SK-N-DZ (cell line): ENCODE data around the gene ACTL8.

Source experiments
- DNase-seq: peaks from one replicate; pipeline ENCODE4 v3.0.0-alpha.2; 2015; ENCODE audit warnings: low spot score

The ACTL8 gene

DNA sequence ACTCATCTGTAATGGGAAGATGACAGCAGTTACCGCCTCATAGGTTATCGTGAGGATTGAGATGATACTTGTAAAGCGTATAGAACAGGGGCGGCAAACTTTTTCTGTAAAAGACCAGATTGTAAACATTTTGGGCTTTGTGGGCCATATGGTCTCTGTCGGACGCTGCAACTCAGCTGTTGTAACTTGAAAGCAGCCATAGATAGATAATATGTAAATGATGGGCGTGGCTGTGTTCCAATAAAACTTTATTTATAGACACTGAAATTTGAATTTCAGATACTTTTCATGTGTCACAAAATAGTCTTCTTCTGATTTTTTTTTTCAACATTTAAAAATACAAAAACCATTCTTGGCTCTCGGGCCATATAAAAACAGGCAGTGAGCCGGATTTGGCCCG lies 15.8 kb downstream of the ACTL8 start:
- DNase-seq: no peak

DNA sequence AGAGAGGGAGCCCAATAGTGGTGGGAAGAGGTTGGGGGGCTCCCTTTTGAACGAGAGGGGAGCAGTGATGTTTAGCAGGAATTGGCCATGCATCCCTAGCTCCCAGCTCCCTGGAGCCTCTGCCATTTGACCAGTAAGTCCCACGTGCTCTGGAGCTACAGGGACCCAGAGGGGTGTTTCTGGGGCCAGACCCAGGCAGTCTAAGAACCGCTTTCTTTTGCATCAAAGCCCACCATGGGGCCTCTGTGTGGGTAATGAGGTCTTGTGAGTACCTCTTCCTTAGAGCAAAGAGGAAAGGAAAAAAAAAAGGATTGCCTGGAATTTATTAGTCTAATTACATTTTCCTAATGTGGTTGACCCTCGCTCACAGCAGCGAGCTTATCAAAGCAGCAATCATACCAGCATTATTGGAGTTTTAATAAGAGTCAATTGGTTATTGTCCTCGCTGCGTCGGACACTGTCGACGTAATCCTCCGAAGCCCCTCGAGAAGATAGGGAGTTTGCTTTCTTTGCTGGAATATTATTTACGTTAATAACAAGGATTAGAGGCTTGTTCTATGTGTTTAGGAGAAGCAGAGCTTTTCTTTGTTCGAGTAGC lies 17.6 kb downstream of the ACTL8 start:
- DNase-seq: no peak

DNA sequence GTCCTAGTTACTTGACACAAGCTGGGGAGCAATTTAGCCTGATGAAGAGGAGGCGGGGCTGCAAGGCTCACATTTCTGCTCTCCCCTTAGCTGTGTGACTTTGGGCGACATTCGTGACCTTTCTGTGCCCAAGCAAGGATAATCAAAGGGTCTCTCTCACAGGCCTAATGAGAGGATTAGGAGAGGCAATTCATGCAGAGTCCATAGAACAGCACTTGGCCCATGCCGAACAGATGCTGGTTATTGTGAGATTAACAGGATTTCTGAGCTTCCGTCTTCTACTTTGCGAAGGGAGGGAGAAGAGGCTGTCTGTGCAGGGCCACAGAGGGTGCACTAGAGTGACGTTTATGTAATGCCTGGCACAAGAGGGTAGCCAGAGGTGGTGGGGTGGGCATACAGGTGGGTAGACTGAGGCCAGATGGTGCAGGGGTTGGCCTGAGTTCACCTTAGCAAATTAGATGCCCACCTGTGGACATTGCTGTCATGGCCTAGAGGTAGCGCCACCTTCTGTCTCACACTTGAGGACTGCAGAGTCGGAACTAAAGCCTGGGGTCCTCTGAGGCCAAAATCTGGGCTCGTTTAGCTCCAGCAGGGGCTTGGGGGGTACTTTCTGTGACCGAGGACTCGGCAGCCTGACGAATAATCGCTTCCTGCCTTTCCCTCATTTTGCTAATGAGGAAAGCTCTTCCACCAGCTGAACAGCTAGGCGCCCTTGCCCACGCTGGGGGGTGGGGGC lies 18.6 kb downstream of the ACTL8 start:
- no peak for DNase-seq

DNA sequence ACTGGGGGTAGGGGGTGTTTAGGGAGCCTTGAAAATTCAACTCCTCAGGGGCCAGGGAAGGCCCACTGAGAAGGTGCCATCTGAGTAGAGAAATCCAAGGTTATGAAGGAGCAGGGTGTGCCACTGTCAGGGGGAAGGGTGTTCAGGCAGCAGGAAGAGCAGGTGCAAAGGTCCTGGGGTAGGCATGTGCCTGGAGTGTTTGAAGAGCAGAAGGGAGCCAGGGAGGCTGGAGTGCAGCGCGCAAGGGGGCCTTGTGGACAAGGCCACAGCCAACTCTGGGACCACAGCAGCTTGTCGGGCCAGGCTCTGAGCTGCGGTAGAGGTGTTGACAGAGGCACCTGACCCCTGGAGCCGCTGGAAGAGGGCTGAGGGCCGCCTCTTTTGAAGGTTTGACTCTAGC lies 19.3 kb downstream of the ACTL8 start:
- no peak for DNase-seq

DNA sequence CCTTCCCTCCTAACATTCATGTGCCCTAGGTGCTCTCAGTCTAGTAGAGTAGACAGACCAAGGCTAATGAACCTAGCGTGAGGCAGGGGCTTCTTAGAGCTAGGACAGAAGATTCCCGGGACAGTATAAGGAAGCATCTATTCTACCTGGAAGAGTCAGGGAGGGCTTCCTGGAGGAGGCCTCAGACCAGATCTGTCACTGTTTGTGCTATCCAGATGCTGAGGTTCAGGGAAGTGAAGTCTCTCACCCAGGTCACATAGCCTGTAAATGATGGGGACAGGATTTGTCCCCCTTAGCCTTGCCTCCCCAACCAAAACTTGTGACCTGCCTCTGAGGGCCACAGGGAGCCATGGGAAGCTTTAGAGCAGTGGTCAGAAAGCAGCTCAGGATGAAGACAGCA lies 20.7 kb downstream of the ACTL8 start:
- no peak for DNase-seq

DNA sequence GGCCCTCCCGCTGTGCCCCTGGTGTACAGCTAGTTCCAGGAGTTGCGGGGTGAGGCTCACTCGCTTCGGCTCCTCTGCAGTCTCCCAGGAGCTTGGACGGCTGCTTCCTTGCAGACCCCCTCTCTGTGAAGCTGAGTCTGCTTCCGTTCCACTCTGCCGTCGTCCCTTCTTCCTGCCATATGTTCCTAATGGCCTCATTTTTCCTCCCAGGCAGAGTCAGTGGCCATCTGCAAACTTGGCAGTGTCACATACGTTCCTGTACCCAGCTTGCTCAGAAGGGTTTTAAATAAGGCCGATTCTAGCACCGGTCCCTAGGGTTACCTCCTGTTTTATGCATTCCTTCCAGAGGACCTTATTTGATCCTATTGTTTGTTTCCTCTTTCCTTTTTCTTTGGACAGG lies 21.3 kb downstream of the ACTL8 start:
- no peak for DNase-seq

DNA sequence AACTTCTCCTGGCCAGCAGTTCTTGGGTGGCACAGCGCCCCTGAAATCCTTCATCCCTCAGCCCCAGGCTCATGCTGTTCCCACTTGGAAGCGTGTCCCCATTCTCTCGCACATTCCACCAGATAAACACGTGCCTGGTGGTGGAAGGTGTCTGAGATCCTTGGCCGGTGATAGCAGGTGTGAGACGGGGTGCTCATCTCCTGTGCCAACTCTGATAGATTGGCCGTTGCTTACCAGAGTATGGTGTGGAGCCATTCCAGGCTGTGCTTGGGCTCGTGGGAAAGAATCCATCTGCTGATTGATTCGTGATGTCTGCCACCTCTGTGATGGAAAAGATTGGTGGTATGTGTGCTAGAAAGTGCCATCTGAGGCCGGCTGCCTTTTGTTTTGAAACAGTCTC lies 22.2 kb downstream of the ACTL8 start:
- DNase-seq: no peak

DNA sequence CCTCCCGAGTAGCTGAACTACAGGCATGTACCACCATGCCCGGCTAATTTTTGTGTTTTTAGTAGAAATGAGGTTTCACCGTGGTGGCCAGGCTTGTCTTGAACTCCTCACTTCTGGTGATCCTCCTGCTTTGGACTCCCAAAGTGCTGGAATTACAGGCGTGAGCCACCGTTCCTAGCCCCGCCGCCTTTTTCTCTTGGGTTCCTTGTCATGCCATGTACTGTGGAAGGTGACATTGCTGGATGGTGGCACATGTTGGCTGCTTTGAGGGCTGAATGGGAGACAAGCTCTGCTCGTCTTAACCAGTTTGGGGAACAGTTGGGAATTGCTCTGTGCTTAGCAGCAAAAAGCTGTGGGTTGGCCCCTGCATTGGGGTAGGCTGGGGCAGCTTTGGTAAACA lies 22.7 kb downstream of the ACTL8 start:
- DNase-seq: no peak

DNA sequence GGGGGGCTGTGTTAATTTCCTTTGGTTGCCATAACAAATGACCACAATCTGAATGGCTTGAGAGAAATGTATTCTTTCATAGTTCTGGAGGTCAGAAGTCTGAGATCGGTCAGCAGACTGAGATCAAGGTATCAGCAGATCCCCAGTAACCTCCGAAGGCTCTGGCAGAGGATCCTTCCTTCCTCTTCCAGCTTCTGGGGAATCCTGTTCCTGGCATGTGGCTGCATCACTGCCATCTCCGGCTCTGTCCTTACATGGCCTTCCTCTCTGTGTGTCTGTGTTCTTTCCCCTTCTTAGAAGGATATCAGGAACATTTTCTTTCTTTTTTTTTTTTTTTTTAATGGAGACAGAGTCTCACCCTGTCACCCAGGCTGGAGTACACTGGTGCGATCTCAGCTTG lies 25.8 kb downstream of the ACTL8 start:
- DNase-seq: no peak

DNA sequence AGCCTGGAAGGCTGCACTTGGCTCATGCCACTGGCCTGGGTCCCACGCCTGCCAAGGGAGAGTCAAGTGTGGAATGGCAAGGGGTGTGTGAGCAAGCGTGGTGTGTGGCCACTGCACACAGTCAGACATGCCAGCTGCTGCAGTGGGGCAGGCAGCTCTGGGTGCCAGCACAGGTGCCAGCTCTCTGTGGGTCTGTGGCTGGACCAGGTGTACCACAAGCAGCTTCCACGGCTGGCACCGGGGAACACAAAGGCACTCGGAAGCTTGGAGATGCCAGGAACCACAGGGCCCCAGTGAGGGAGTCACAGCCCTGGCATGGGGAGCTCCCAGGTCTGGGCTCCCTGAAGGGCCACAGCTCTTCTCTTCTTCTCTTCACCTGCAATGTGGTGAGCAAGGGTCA lies 34.8 kb downstream of the ACTL8 start:
- DNase-seq: no peak

DNA sequence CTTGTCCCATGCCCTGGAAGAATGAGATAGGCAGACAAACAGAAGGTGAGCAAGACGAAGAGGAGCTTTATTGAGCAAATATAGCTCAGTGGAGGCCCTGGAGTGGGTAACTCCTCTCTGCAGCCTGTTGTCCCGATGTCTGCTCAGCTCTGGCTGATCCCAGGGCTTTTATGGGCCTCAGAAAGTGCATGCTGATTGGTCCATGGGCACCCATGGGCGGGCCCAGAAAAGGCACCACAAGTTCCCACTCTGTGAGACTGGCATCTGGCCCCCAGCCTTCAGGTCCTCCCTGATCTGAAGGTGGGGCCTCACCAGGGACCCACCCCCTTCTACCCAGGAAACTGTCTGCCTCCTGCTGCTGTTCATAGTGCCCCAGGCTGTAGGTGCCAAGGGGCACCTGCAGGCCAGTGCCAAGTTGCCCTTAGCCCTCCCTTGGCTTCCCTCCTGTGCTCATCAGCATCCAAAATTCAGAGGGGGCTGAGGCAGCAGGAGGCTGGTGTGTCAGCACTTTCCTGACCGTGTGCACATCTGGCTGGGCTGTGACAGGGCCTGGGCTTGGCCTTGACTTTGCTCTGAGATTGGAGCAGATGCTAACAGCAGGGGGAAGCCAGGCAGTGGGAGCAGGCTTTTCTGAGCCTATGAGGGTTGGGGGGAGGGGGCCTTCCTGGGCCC lies 35.4 kb downstream of the ACTL8 start:
- no peak for DNase-seq

DNA sequence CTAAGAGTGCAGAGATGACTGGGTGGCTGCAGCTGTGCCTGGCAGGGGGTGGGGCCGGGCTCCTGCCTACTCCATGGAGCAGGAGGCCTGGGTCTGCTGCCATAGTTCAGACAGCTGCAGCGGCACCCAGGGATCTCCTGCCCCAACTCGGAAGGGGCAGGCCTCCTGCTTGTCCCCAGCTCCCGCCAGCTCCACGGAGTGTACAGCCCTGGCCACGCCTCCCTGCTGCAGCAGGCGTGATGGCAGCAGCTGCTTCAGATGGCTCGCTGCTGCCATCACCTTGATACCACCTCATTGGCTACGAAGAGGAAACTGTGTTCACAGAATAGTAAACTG lies 35.9 kb downstream of the ACTL8 start:
- no peak for DNase-seq

DNA sequence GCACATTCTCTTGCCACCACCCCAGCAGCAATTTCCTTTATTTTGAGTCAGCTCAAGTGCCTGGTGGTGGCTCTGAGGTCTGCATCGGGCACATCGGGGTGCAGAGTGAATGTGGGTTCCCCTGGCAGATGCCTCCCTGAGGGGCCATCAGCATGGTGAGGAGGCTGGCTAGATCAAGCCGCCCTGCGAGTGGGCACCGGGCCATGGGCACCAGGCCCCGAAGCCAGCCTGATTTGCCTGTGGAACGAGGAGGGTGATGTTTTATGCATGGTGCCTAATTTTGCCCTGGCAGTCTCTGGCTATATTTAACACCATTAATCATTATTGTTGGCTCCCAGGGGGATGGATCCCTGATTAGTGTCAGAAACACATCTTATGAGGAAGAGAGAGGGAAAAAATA lies 36.3 kb downstream of the ACTL8 start:
- DNase-seq: no peak

DNA sequence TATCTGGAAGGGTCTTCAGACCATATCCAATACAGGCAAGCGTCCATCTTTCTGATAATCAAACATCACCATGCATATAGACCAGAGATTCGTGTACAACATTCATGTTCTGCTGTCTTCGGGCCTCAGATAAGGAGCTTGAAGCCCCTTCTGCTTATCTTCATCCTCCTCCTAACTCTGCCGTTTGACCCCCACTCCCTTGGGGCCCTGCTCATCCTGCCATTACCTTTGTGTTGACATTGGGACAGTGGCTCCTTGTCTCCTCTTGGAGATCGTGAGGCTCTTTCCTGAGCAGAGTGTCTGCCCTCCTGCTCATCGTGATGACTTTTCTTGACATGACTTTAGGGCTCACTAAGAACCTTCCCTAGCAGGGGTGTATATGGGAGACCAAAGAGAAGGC lies 37.3 kb downstream of the ACTL8 start:
- DNase-seq: no peak

DNA sequence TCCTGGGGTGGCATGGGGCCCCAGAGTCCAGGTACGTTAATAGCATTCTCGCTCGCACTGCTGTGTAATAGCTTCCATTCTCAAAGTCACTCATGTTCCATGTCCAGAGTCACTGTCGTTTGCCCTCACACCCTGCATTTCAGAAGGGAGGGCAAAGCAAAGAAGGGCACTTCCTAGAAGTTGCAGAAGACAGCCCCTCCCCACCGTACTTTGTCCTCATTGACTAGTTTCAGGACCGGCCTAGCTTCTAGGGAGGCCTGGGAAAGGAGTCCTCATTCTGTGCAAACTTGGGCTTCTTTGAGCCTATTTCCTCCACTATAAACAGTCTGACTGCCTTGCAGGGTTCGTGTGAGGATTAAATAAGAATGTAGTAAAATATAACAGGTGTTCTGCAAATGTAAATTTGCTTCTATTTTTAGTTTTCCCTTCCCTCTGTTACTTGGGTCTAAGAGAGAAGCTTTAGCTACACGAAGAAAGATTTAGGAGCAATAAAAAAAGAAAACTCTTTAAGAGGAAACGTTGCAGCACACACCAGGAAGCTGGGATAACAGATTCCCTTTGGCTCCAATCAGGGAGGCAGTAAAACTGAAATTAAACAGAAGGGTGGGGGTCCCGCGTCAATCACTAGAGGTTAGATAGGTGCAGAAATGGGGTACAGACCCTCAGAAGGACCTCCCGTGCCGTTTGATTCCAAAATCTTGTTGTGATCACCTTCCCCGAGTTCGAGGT lies 40.1 kb downstream of the ACTL8 start:
- no peak for DNase-seq

DNA sequence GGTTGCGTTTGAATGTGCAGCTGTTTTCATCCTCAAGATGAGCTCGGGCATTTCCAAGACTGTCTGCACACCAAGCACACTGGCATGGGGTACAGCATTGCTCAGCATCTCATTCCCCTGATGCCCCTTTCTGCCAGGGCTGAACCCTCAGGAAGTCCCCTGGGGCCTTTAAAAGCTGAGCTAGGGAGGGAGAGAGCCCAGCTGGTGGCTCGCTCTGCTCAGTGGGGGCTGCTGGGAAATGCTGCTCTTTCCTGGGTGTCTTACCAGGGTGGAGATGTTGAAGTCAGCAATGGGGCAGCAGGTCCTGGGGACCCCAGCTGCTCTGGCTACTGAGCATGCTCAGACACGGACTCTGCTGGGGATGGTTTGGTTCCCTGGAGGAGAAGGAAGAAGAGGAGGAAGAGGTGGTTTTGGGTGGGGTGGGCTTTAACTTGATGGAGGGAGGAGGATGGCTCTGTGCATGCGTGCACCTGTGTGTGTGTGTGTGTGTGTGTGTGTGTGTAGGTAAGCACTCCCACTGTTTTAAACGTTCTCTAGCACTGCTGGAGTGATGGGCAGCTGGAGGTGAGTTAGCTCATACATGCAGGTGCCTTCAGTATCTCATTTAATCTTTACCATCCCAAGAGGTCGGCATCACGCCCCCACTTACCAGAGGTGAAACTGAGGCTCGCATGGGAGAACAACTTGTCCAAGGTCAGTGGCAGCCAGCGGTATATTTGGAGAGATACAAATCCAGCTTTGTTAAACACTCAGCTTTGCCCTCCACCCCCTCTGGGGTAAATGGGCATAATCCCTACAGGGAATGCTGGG lies 40.9 kb downstream of the ACTL8 start:
- DNase-seq: no peak

DNA sequence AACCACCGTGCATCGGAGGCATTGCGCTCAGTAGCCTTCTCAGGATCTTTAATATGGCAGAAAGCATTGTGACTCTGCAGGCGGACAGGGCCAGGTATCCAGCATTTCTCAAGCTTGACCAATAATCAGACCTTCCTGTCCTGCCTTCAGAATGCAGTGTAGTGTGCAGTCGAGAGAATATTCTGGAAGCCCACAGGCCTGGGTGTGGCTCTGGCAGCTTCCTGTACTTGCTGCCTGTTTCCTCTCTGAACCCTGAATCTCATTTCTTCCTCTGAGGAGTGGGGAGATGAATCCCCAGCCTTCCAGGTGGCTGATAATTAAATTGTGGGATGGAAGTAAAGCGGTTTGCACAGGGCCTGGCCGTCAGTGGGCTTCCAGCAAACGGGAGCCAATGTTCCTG lies 42.3 kb downstream of the ACTL8 start:
- no peak for DNase-seq

DNA sequence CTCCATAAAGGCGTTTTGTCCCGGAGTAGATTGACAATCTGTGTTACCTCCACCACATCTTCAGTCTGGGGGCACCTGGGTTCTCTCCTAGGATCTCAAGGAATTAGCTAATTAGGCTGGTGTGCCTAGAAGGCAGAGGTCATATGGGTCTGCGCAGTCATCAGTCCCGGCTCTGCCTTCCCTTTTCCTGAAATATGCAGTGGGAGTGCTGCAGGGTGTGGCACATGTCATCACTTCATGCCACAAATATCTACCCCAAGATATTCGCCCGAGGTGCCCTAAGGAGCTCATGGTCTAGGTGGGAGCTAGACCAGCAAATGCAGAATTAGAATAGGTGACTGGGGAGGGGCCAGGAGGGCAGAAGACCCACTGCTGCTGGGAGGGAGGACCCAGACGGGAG lies 42.9 kb downstream of the ACTL8 start:
- no peak for DNase-seq

DNA sequence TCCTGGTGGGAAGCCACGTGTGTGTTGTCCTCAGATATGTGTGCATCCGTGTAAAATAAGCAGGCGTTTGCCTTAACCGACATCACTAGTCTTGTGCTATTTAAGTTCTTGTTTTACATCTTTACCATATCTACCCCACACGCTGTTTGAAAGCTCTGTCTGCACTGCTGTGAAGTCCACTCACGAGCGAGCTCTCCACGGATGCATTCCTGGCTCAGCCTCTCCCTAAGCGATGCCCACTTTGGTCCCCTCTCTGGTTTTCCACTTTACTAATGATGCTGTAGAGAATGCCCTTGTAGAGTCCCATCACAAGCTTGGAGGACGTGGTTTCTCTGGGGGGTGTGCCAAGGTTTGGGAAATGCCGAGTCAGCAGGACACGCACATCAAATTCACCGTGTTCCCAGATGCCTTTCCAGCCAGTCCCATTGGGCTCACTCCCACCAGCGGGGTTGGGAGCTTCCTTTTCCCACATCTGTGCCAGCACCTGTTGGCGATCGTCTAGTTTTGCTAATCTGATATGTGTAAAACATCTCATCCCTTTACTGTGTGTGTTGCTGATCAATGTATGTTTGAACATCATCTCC lies 43.8 kb downstream of the ACTL8 start:
- no peak for DNase-seq

DNA sequence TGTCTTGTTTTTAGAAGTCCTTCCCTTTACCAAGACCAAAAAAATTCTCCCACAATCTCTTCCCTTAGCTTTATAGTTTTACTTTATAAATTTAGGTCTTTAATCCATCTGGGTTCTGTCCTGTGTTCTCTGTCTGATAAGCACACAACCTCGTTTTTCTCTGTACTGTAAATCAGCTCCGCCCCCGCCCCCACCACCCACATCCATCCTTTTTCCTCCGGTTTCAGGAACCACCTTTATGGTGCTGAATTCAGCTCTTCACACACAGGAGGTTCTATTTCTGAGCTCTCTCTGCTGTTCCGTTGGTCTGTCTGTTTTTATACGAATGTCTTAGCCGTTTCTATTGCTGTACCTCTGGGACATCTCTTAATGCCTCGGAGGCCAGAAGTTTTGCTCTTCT lies 44.5 kb downstream of the ACTL8 start:
- no peak for DNase-seq

DNA sequence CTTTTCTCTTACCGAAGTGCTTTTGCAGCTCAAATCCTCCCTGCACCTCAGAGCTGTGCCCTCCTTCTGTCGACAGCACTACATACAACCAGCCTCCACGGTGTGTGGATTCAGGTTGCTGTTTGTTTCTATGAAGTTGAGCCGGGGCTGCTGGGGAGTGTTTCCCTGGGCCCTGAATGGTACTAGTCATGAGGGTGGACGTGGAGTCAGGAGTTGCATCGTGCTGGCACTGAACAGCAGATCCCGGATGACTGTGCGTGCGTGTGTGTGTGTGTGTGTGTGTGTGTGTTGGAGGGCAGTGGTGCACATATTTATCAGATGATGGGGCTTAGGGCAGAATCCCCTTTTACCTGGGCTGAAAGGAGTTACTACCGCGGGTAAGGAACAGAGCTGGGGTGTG lies 47.0 kb downstream of the ACTL8 start:
- no peak for DNase-seq
